HCT116 (cell line): ENCODE results near the gene MYO5C.

ENCODE experiments used
- CTCF ChIP-seq, 3 experiments: fragments of 200-600 bp in 1 of 3; sonication (generic) in 1 of 3; IDR thresholded peaks in 2 of 3; conservative IDR thresholded peaks in 1 of 3; 2 replicates each; pipeline ENCODE4 v1.5.1; 2012 to 2017; ENCODE audit warnings: low read depth in 2 of 3, low read length in 2 of 3, antibody characterized with exemption in 1 of 3, borderline replicate concordance in 1 of 3, control low read depth in 1 of 3, mild to moderate bottlenecking in 1 of 3, mixed read lengths in 1 of 3, mixed run types in 1 of 3, moderate library complexity in 1 of 3; ENCODE audit not compliant: insufficient read depth in 1 of 3
- EZH2 ChIP-seq: fragments of 200-600 bp; sonication (generic); IDR thresholded peaks from 2 replicates; pipeline ENCODE4 v1.6.1; 2017; ENCODE audit warnings: antibody characterized with exemption, mixed run types
- POLR2AphosphoS5 ChIP-seq: IDR thresholded peaks from 2 replicates; pipeline ENCODE4 v1.6.1; 2011; ENCODE audit warnings: mild to moderate bottlenecking, low read depth, low read length, moderate library complexity
- SRF ChIP-seq: IDR thresholded peaks from 2 replicates; pipeline ENCODE4 v1.6.1; 2012; ENCODE audit warnings: low read depth

DNA sequence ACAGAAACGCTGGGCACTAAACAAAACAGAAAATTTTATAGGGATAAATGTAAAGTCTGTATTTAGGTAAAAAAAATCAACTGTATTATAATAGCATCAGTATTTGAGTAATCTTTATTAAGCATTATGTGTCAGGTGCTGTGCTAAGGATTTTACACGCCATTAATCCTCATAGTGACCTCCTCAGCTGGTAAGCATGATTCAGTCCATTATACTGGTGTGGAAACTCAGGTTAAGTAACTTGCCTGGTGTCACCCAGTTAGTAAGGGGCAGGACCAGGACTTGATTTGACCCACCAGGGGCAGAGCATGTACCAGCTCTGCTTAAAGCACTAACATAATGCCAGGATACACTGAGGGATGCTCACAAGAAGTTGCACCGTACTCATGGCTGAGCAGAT lies 4.8 kb downstream of the MYO5C start:
- TF ChIP-seq EZH2 (no peak), CTCF (IDR thresholded peaks at IDR 0.05 in 2 of 3, conservative IDR thresholded peaks at IDR 0.05 in 1 of 3; ENCODE audit: borderline replicate concordance in 1 of 3, insufficient read depth in 1 of 3, low read depth in 2 of 3, low read length in 2 of 3) (no peak), SRF (no peak), POLR2AphosphoS5 (no peak)
